ENCODE results near the gene USP47.

GRCh38 chr11:12001186-12001585 lies 159.4 kb downstream of the USP47 start:
- TF ChIP-seq EP300 (conservative IDR thresholded peaks at IDR 0.05; ENCODE audit: poor library complexity, severe bottlenecking) (no peak), POLR2AphosphoS5 (IDR thresholded peaks at IDR 0.05) (no peak), CTCF (IDR thresholded peaks at IDR 0.05; ENCODE audit: poor library complexity, severe bottlenecking) (no peak), RAD21 (conservative IDR thresholded peaks at IDR 0.05) (no peak), TAF1 (IDR thresholded peaks at IDR 0.05; ENCODE audit: low read depth) (no peak), REST (IDR thresholded peaks at IDR 0.05; ENCODE audit: borderline replicate concordance) (no peak), MXI1 (conservative IDR thresholded peaks at IDR 0.05; ENCODE audit: poor library complexity, severe bottlenecking) (no peak), EZH2 (IDR thresholded peaks at IDR 0.05; ENCODE audit: borderline replicate concordance, insufficient read depth, low read length, poor library complexity, severe bottlenecking) (no peak)
